Common myeloid progenitor, CD34-positive (primary cell): Measurements from ENCODE around the gene KCTD6.
A peak's percentile ranks its signal among the peaks of the same experiment; 100 is the strongest.

Source experiments
- CTCF ChIA-PET: fragments of 350-600 bp; sonication (Branson Sonifier 250); formaldehyde crosslinking; loops from one replicate; lab custom pipeline; 2021; ENCODE audit warnings: antibody characterized with exemption; lab: Charles Lee
- POLR2A ChIA-PET: fragments of 350-600 bp; sonication (Branson Sonifier 250); formaldehyde crosslinking; loops from one replicate; lab custom pipeline; 2021; ENCODE audit warnings: antibody characterized with exemption; lab: Charles Lee
- DNase-seq, 3 donors: peaks; one replicate each; pipeline versions ENCODE4 v3.0.0 to v3.0.0-alpha.2; 2013
- H3K27ac ChIP-seq, 2 experiments: 1 replicate in 1 of 2; 2 replicates in 1 of 2; pipeline ENCODE4 v1.7.0; 2013; ENCODE audit warnings: inconsistent platforms in 2 of 2, low read length in 2 of 2, mild to moderate bottlenecking in 2 of 2, low read depth in 1 of 2, moderate library complexity in 1 of 2; ENCODE audit not compliant: severe bottlenecking in 2 of 2, insufficient read depth in 1 of 2, poor library complexity in 1 of 2
- H3K27me3 ChIP-seq, 5 experiments: replicated peaks in 2 of 5; 1 replicate in 3 of 5; 2 replicates in 2 of 5; pipeline versions ENCODE4 v1.6.1 to v1.7.0; 2013; ENCODE audit warnings: low read length in 4 of 5, mild to moderate bottlenecking in 2 of 5, moderate library complexity in 2 of 5, inconsistent platforms in 1 of 5; ENCODE audit not compliant: insufficient read depth in 5 of 5, control insufficient read depth in 4 of 5
- H3K36me3 ChIP-seq, 4 experiments: 1 replicate in 2 of 4; 2 replicates in 2 of 4; pipeline versions ENCODE4 v1.6.1 to v1.7.0; 2013; ENCODE audit warnings: low read length in 3 of 4, control low read depth in 1 of 4, mild to moderate bottlenecking in 1 of 4; ENCODE audit not compliant: control insufficient read depth in 4 of 4, insufficient read depth in 4 of 4
- H3K4me1 ChIP-seq, 4 experiments: 1 replicate in 3 of 4; 2 replicates in 1 of 4; pipeline versions ENCODE4 v1.6.1 to v1.7.1; 2013; ENCODE audit warnings: low read length in 3 of 4, mild to moderate bottlenecking in 3 of 4, control low read depth in 1 of 4, inconsistent platforms in 1 of 4, moderate library complexity in 1 of 4; ENCODE audit not compliant: control insufficient read depth in 4 of 4, insufficient read depth in 4 of 4; ENCODE audit errors: control extremely low read depth in 1 of 4
- H3K4me3 ChIP-seq, 7 experiments: 1 replicate in 4 of 7; 2 replicates in 3 of 7; pipeline versions ENCODE4 v1.5.1 to v1.7.0; 2013; ENCODE audit warnings: mild to moderate bottlenecking in 7 of 7, low read length in 6 of 7, moderate library complexity in 6 of 7, inconsistent platforms in 2 of 7, low read depth in 2 of 7, control low read depth in 1 of 7; ENCODE audit not compliant: insufficient read depth in 4 of 7, control insufficient read depth in 1 of 7; ENCODE audit errors: extremely low read depth in 1 of 7
- H3K9me3 ChIP-seq, 5 experiments: 1 replicate in 4 of 5; 2 replicates in 1 of 5; pipeline versions ENCODE4 v1.6.1 to v1.7.1; 2013; ENCODE audit warnings: low read length in 4 of 5, mild to moderate bottlenecking in 2 of 5, inconsistent platforms in 1 of 5, low read depth in 1 of 5, moderate library complexity in 1 of 5; ENCODE audit not compliant: control insufficient read depth in 4 of 5, insufficient read depth in 2 of 5; ENCODE audit errors: control extremely low read depth in 1 of 5
- WGBS: methylation state at CpG from one replicate; pipeline ENCODE4 v1.1.5; 2013; ENCODE audit not compliant: insufficient coverage; 5-methylcytosine and 5-hydroxymethylcytosine counted together

Gene KCTD6

DNA sequence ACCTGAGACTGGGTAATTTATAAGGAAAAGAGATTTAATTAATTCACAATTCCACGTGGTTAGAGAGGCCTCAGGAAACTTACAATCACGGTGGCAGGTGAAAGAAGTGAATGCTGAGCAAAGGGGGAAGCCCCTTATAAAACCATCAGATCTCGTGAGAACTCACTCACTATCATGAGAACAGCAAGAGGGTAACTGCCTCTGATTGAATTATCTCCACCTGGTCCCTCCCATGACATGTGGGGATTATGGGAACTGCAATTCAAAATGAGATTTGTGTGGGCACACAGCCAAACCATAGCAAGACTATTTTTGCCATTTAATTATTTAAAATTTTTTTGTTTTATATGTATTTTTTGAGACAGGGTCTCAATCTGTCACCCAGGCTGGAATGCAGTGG is 27.0 kb upstream of the KCTD6 start:
- H3K4me1 ChIP-seq: peaks cover 0 to 8% (median 5%) of the 10 kb centered on the region in 4 experiments
- H3K27me3 ChIP-seq: no peaks in the 10 kb centered on the region
- H3K9me3 ChIP-seq: no peaks in the 10 kb centered on the region
- CTCF ChIA-PET: interaction anchor here (0.7 to 1.5 kb wide), 3 partner anchors 7 to 69 kb away, joined by 4 to 5 read pairs (median 4); no protein-coding TSS in a partner anchor
- POLR2A ChIA-PET: no interaction called here
- H3K27ac ChIP-seq: no peak overlapping the region
- no peaks in the 10 kb centered on the region for H3K36me3 ChIP-seq
- peak in 2 of 3 donors; percentile 58 to 72 for DNase-seq
- 80% methylated on average over 1 of the region's 3 CpGs for WGBS
- no peak overlapping the region for H3K4me3 ChIP-seq

DNA sequence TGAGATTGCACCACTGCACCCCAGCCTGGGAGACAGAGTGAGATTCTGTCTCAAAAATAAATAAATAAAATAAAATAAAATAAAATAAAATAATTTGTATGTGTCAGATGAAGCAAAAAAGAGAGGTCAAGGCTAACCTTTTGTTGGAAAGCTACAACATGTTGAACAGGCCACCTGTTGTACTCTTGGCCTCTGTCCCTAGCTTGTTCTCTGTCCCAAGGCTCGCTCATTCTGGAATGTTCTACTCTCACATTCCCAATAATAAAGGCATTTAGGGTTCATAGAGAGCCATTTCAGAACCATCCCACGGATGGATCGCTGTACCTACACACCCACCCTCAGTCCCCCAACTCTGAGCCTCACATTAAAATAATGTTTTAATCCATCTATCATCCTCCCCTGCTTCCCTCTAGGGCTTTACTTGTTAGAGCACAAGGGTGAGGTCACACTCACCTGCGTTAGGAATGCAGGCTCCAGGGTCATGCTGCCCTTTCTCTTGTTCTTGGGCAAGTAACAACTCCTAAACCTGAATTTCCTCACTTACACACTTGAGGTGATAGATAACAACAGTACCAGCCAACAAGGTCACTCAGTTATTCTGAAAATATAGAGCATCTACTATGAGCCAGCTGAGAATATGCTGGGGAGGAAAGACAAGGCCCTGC is 24.9 kb upstream of the KCTD6 start:
- H3K36me3 ChIP-seq: no peaks in the 10 kb centered on the region
- CTCF ChIA-PET: interaction anchor here (0.8 to 3.3 kb wide), 5 partner anchors 8 to 67 kb away, joined by 3 to 12 read pairs (median 5); partner anchors contain the start of gene KCTD6
- H3K4me1 ChIP-seq: peaks cover 6 to 25% (median 21%) of the 10 kb centered on the region in 4 experiments
- WGBS: 100% methylated on average over 4 of the region's 4 CpGs
- H3K9me3 ChIP-seq: no peaks in the 10 kb centered on the region
- POLR2A ChIA-PET: no interaction called here
- no peak overlapping the region for H3K4me3 ChIP-seq
- no peak overlapping the region for H3K27ac ChIP-seq
- no peak for DNase-seq
- no peaks in the 10 kb centered on the region for H3K27me3 ChIP-seq

DNA sequence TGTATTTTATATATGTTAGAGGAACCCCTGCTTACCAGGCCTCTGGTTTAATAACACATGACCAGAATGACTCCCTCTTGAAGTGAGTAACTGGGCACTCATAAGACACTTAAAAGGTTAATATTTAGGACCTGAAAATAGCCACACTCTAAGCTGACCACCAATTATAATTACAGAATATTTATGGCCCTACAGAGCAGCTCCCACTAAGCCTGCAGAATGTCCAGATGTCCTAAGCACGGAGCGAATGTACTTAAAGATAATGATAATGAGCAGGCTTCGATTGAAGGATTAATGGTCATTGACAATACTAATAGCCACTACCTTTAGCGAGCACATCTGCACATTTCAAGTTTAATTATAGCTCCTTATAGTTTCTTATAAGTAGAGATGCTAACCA is 22.8 kb upstream of the KCTD6 start:
- WGBS: no CpG with 5 or more reads among the region's 4 CpGs
- H3K36me3 ChIP-seq: no peaks in the 10 kb centered on the region
- H3K9me3 ChIP-seq: no peaks in the 10 kb centered on the region
- H3K4me3 ChIP-seq: no peak overlapping the region
- ChIA-PET POLR2A (no interaction called here), CTCF (interaction anchor here (0.8 kb wide), 1 partner anchor 59 kb away, joined by 3 read pairs; no protein-coding TSS in a partner anchor)
- H3K27ac ChIP-seq: no peak overlapping the region
- DNase-seq: no peak
- H3K27me3 ChIP-seq: no peaks in the 10 kb centered on the region
- H3K4me1 ChIP-seq: peaks cover 6 to 20% (median 19%) of the 10 kb centered on the region in 4 experiments

DNA sequence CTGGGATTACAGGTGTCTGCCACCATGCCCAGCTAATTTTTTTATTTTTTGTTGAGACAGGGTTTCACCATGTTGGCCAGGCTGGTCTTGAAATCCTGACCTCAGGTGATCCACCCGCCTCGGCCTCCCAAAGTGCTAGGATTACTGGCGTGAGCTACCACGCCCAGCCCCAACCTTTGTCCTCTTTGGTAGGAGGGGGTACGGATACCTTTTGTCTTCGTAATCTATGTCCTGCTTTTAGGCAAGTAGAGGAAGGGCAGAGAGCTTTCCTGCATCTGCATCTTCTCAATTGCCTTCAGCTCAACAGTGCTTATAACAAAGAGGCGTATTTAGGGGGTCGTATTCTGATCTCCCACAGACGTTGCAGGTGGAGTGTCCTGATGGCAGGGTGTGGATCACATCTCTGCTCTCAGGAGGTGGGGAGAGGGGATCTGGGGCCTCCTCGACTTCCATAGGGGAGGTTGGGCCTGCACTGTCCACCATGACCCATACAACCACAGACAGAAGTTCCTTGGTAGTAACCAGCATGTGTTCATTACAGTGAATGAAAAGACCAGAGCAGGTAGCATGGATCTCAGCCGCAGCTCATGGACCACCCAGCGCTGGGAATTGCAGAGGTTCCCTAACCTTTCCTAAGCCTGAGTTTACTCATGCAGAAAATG is 21.4 kb upstream of the KCTD6 start:
- no peak overlapping the region for H3K4me3 ChIP-seq
- no peaks in the 10 kb centered on the region for H3K36me3 ChIP-seq
- H3K9me3 ChIP-seq: no peaks in the 10 kb centered on the region
- ChIA-PET CTCF (interaction anchor here (0.6 to 1.4 kb wide), 5 partner anchors 18 to 978 kb away, joined by 3 to 5 read pairs (median 3); no protein-coding TSS in a partner anchor), POLR2A (no interaction called here)
- WGBS: 98% methylated on average over 11 of the region's 12 CpGs
- H3K27me3 ChIP-seq: no peaks in the 10 kb centered on the region
- peaks cover 10 to 31% (median 27%) of the 10 kb centered on the region in 4 experiments for H3K4me1 ChIP-seq
- no peak for DNase-seq
- no peak overlapping the region for H3K27ac ChIP-seq

DNA sequence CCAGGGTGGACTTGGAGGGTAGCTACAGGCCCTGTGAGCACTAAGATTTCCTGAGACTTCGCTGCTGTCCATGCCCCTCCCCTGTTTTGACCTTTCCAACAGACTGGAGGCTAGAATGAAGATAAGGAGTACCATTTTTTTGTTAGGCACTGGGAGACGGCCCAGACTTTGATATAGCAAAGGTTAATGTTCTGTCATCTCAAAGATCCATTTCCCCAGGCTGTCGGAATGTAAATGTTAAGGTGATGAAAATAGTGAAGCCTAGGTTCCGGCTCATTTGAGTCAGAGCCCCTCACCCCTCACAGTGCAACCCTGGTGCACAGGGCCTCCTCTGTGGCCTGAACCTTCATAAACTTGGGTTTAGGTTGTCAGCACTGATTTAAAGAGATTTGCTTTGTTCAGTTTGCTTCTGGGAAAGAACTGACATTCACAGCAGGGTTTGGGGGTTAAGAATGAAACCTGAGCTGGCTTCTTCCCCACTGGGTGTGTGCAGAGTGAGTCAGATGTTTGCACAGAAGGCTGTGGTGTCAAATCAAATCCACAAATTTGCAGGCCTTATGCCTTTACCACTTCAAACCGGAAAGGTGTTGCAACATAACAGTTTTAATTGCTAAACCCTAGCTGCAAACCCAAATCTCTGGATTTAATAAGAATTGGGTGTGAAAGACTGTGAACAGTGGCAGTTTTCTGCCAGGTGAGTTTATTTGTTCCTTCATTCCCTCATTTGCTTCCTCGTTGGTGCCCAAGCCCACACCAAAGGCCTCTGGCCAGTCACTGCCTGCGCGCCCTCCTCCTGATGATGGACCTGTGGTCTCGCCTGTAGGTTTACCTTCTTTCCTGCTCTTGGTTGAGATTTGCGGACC is 20.6 kb upstream of the KCTD6 start:
- H3K27me3 ChIP-seq: no peaks in the 10 kb centered on the region
- H3K27ac ChIP-seq: no peak overlapping the region
- CTCF ChIA-PET: interaction anchor here (0.6 to 1.5 kb wide), 7 partner anchors 7 to 979 kb away, joined by 3 to 5 read pairs (median 3); no protein-coding TSS in a partner anchor
- peaks cover 10 to 31% (median 27%) of the 10 kb centered on the region in 4 experiments for H3K4me1 ChIP-seq
- WGBS: 44% methylated on average over 7 of the region's 10 CpGs
- H3K9me3 ChIP-seq: no peaks in the 10 kb centered on the region
- peak overlapping the region in 1 of 7 experiments; percentile 2 for H3K4me3 ChIP-seq
- H3K36me3 ChIP-seq: no peaks in the 10 kb centered on the region
- POLR2A ChIA-PET: no interaction called here
- DNase-seq: peak; percentile 73 to 96 (median 94)

DNA sequence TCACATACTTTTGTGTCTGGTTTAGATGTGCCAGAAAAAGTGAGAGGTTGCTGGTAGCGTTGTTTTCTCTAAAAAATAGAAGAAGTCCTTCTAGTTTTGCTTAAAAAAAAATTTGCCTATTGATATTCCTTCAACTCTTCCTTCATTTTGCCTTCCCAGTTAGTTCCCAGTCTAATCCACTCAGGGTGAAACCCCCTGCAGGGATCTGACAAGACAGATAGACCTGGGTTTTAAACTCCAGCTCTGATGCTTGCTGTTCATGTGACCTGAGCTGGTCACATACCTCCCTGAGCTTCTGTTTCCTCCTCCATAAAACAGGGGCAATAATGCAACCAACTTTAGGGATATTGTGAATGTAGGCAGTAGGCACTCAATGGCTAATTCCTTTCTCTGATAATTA is 18.6 kb upstream of the KCTD6 start:
- Histone ChIP-seq H3K4me3 (no peak overlapping the region), H3K4me1 (peaks cover 10 to 34% (median 28%) of the 10 kb centered on the region in 4 experiments), H3K27me3 (no peaks in the 10 kb centered on the region), H3K9me3 (no peaks in the 10 kb centered on the region), H3K36me3 (no peaks in the 10 kb centered on the region), H3K27ac (no peak overlapping the region)
- WGBS: 100% methylated on average over 1 of the region's 1 CpG
- no peak for DNase-seq
- POLR2A ChIA-PET: no interaction called here
- CTCF ChIA-PET: interaction anchor here (0.9 to 1.4 kb wide), 6 partner anchors 10 to 179 kb away, joined by 3 to 4 read pairs (median 3); partner anchors contain the start of gene KCTD6
